Smooth muscle cell (in vitro differentiated cells): ENCODE data around the gene MAN1A1. TPM values are rescaled to one million over a fixed set of nuclear protein-coding genes. Genes with fewer than 3 reads are reported as not detected.

Experiments
- DNase-seq: peaks from one replicate; lab custom pipeline; 2025; ENCODE audit not compliant: unreplicated experiment; lab: John Stamatoyannopoulos, UW
- H2AFZ ChIP-seq: fragments of 200-600 bp; sonication (generic); 2 replicates; pipeline ENCODE4 v1.6.0; 2016; ENCODE audit warnings: antibody characterized with exemption, low read depth, mild to moderate bottlenecking
- H3F3A ChIP-seq: fragments of 200-600 bp; sonication (generic); 2 replicates; pipeline ENCODE4 v1.6.0; 2017; ENCODE audit warnings: antibody characterized with exemption, low read depth
- H3K27ac ChIP-seq: fragments of 200-600 bp; sonication (generic); 2 replicates; pipeline ENCODE4 v1.5.1; 2016; ENCODE audit warnings: low read depth, mild to moderate bottlenecking
- H3K27me3 ChIP-seq: fragments of 200-600 bp; sonication (generic); 2 replicates; pipeline ENCODE4 v1.6.1; 2016; ENCODE audit warnings: low read depth, mild to moderate bottlenecking
- H3K36me3 ChIP-seq: fragments of 200-600 bp; sonication (generic); 2 replicates; pipeline ENCODE4 v1.5.1; 2016; ENCODE audit warnings: low read depth
- H3K4me1 ChIP-seq: fragments of 200-600 bp; sonication (generic); 2 replicates; pipeline ENCODE4 v1.5.1; 2016; ENCODE audit warnings: low read depth
- H3K4me2 ChIP-seq: fragments of 200-600 bp; sonication (generic); 2 replicates; pipeline ENCODE4 v1.6.0; 2016; ENCODE audit warnings: mild to moderate bottlenecking
- H3K4me3 ChIP-seq: fragments of 200-600 bp; sonication (generic); 2 replicates; pipeline ENCODE4 v1.5.1; 2016; ENCODE audit warnings: mild to moderate bottlenecking
- H3K79me2 ChIP-seq: fragments of 200-600 bp; sonication (generic); 2 replicates; pipeline ENCODE4 v1.6.0; 2016; ENCODE audit warnings: low read depth, mild to moderate bottlenecking
- H3K9ac ChIP-seq: fragments of 200-600 bp; sonication (generic); 2 replicates; pipeline ENCODE4 v1.6.0; 2016; ENCODE audit warnings: low read depth
- H3K9me3 ChIP-seq: fragments of 200-600 bp; sonication (generic); replicated peaks from 2 replicates; pipeline ENCODE4 v1.5.1; 2016; ENCODE audit warnings: low read depth
- H4K20me1 ChIP-seq: fragments of 200-600 bp; sonication (generic); 2 replicates; pipeline ENCODE4 v1.6.0; 2016; ENCODE audit warnings: low read depth
- CTCF ChIP-seq: fragments of 200-600 bp; sonication (generic); IDR thresholded peaks from 2 replicates; pipeline ENCODE4 v1.5.1; 2017; ENCODE audit warnings: borderline replicate concordance, mild to moderate bottlenecking, antibody characterized with exemption; ENCODE audit not compliant: insufficient read depth, poor library complexity, severe bottlenecking
- WGBS: methylation state at CpG from one replicate; pipeline ENCODE4 v1.1.7; 2016; ENCODE audit warnings: low lambda C conversion rate; 5-methylcytosine and 5-hydroxymethylcytosine counted together
- polyA plus RNA-seq: library from polyadenylated mRNA; unstranded; fragments of >200 nt; fragmentation: Nextera tagmentation; extraction: Ambion mirVana; gene quantifications from 2 replicates; pipeline ENCODE4 v1.2.1, GENCODE V29; 2016
- total RNA-seq: library from RNA; depleted of rRNA; stranded (reverse); fragments of >200 nt; gene quantifications from 2 replicates; pipeline ENCODE4 v1.2.3, GENCODE V29; 2014

The MAN1A1 gene
- total and polyA plus RNA-seq, 2 experiments from 2014 or later = 57.1 to 127 TPM

DNA sequence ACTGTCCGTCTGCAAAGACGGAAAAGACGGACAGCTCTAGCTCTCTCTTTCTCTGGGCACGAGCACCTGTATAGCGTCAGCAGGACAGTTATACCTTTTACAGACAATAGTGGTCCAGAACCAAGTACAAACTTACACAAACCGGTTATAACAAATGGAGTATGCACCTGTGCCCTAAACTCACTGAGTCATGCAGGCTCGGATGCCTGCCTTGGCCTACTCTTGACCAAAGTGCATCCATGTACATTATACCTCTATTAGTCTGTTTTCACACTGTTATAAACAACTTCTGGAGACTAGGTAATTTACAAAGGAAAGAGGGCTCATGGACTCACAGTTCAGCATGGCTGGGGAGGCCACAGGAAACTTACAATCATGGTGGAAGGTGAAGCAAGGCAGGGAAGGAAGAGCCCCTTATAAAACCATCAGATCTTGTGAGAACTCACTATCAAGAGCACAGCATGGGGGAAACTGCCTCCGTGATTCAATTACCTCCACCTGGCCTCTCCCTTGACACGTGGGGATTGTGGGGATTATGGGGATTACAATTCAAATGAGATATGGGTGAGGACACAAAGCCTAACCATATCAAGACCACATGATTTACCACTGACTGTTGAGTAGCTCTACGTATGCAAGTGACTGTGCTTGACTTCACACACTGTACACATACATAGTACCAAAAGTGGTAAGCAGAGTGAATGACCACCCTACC lies 23.1 kb downstream of the MAN1A1 start:
- Histone ChIP-seq H3K36me3 (peaks cover 10% of the 10 kb centered on the region), H4K20me1 (peaks cover 90% of the 10 kb centered on the region), H3K79me2 (peaks cover 99% of the 10 kb centered on the region), H3K4me2 (no peak overlapping the region), H3F3A (peaks cover 7% of the 10 kb centered on the region), H3K4me1 (no peaks in the 10 kb centered on the region), H3K27ac (no peak overlapping the region), H3K9me3 (no peaks in the 10 kb centered on the region), H3K4me3 (no peak overlapping the region), H2AFZ (no peak overlapping the region), H3K9ac (no peak overlapping the region), H3K27me3 (no peaks in the 10 kb centered on the region)
- TF ChIP-seq CTCF = no peak
- WGBS = 86% methylated on average over 10 of the region's 10 CpGs
- DNase-seq = no peak

GRCh38 chr6:119325559-119326265 lies 23.8 kb downstream of the MAN1A1 start:
- no peaks in the 10 kb centered on the region for H3K27me3 ChIP-seq
- DNase-seq = no peak
- H3K9me3 ChIP-seq = no peaks in the 10 kb centered on the region
- 92% methylated on average over 11 of the region's 11 CpGs for WGBS
- H3K79me2 ChIP-seq = peaks cover 99% of the 10 kb centered on the region
- no peaks in the 10 kb centered on the region for H3K4me1 ChIP-seq
- no peak overlapping the region for H3K9ac ChIP-seq
- peaks cover 7% of the 10 kb centered on the region for H3F3A ChIP-seq
- peaks cover 10% of the 10 kb centered on the region for H3K36me3 ChIP-seq
- H2AFZ ChIP-seq = no peak overlapping the region
- H3K4me3 ChIP-seq = no peak overlapping the region
- H3K27ac ChIP-seq = no peak overlapping the region
- H3K4me2 ChIP-seq = no peak overlapping the region
- H4K20me1 ChIP-seq = peaks cover 91% of the 10 kb centered on the region
- no peak for TF ChIP-seq CTCF

DNA sequence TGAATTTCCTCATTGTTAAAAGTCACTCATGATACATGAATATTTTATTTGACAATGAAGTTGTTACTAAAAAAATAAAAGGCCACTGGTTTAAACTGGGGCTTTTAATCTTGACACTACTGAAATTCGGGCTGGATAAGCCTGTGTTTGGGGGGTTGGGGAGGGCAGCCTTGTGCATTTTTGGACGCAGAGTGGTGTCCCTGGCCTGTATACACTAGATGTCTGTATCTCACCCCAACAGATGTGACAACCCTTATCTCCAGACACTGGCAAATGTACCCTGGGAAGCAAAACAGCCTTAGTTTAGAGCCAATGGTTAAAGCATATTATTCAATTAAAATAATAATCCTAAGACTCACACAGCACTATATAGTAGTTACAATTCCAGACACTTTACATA lies 24.8 kb downstream of the MAN1A1 start:
- WGBS = 58% methylated on average over 2 of the region's 2 CpGs
- Histone ChIP-seq H3K4me3 (no peak overlapping the region), H3K79me2 (peaks cover 99% of the 10 kb centered on the region), H3K4me1 (no peaks in the 10 kb centered on the region), H3K27ac (no peak overlapping the region), H3K9ac (no peak overlapping the region), H4K20me1 (peaks cover 85% of the 10 kb centered on the region), H2AFZ (no peak overlapping the region), H3F3A (peaks cover 7% of the 10 kb centered on the region), H3K4me2 (no peak overlapping the region), H3K9me3 (no peaks in the 10 kb centered on the region), H3K36me3 (peaks cover 10% of the 10 kb centered on the region), H3K27me3 (no peaks in the 10 kb centered on the region)
- no peak for DNase-seq
- TF ChIP-seq CTCF = no peak
